H7 (cell line): ENCODE data around the gene AKR1C2. TPM values are rescaled to one million over a fixed set of nuclear protein-coding genes. Genes with fewer than 3 reads are reported as not detected.
A peak's percentile ranks its signal among the peaks of the same experiment; 100 is the strongest.
"Not testable (repeated sequence)": the region's sequence is repeated elsewhere in the genome, so short reads cannot be mapped to it uniquely, and the experiment has no call there.

Source experiments
- DNase-seq: peaks from one replicate; pipeline ENCODE4 v3.0.0; 2012
- H3K27me3 ChIP-seq: 2 replicates; pipeline ENCODE4 v1.6.0; 2011; ENCODE audit warnings: mild to moderate bottlenecking, low read length; ENCODE audit not compliant: control insufficient read depth, insufficient read depth
- H3K36me3 ChIP-seq: replicated peaks from 2 replicates; pipeline ENCODE4 v1.5.1; 2011; ENCODE audit warnings: low read length; ENCODE audit not compliant: control insufficient read depth, insufficient read depth
- H3K4me3 ChIP-seq: 2 replicates; pipeline ENCODE4 v1.5.1; 2011; ENCODE audit warnings: low read depth, mild to moderate bottlenecking, control low read depth, low read length, moderate library complexity; ENCODE audit not compliant: insufficient read depth
- total RNA-seq: library from RNA; depleted of rRNA; stranded (reverse); fragments of >200 nt; shearing (Covaris generic); gene quantifications from 2 replicates; pipeline ENCODE4 v1.2.3, GENCODE V29; 2014

AKR1C2 gene
- total RNA-seq, 1 experiment from 2014 or later, result not detected

- no peaks in the 10 kb centered on the region for H3K27me3 ChIP-seq
- no peak overlapping the region for H3K4me3 ChIP-seq
- H3K36me3 ChIP-seq, result no peaks in the 10 kb centered on the region
- DNase-seq, result no peak
These were observed 18.6 kb downstream of the AKR1C2 start for GRCh38 chr10:4984971-4985594.

- H3K36me3 ChIP-seq, result no peaks in the 10 kb centered on the region
- no peaks in the 10 kb centered on the region for H3K27me3 ChIP-seq
- no peak for DNase-seq
- no peak overlapping the region for H3K4me3 ChIP-seq
These were observed 19.4 kb downstream of the AKR1C2 start for GRCh38 chr10:4984223-4984622.

GRCh38 chr10:4983615-4984216 lies 19.9 kb downstream of the AKR1C2 start:
- no peaks in the 10 kb centered on the region for H3K36me3 ChIP-seq
- no peak for DNase-seq
- H3K4me3 ChIP-seq, result no peak overlapping the region
- H3K27me3 ChIP-seq, result no peaks in the 10 kb centered on the region

- no peaks in the 10 kb centered on the region for H3K27me3 ChIP-seq
- no peak overlapping the region for H3K4me3 ChIP-seq
- no peak for DNase-seq
- H3K36me3 ChIP-seq, result no peaks in the 10 kb centered on the region
These were observed 20.9 kb downstream of the AKR1C2 start for GRCh38 chr10:4982764-4983226.

- DNase-seq, result peak; percentile 47
- no peak overlapping the region for H3K4me3 ChIP-seq
- no peaks in the 10 kb centered on the region for H3K36me3 ChIP-seq
- no peaks in the 10 kb centered on the region for H3K27me3 ChIP-seq
These were observed 21.8 kb downstream of the AKR1C2 start for GRCh38 chr10:4981722-4982471.

GRCh38 chr10:4980793-4981192 lies 22.9 kb downstream of the AKR1C2 start:
- DNase-seq, result no peak
- H3K27me3 ChIP-seq, result no peaks in the 10 kb centered on the region
- H3K36me3 ChIP-seq, result no peaks in the 10 kb centered on the region
- H3K4me3 ChIP-seq, result no peak overlapping the region

- no peak for DNase-seq
- Histone ChIP-seq H3K4me3 (no peak overlapping the region), H3K36me3 (no peaks in the 10 kb centered on the region)
These were observed 24.8 kb downstream of the AKR1C2 start for GRCh38 chr10:4978870-4979269.

GRCh38 chr10:4977025-4977424 lies 26.6 kb downstream of the AKR1C2 start:
- Histone ChIP-seq H3K4me3 (no peak overlapping the region), H3K36me3 (no peaks in the 10 kb centered on the region), H3K27me3 (no peaks in the 10 kb centered on the region)
- no peak for DNase-seq

More at GRCh38 chr10:4978870-4979269, 24.8 kb downstream of the AKR1C2 start:
- no peaks in the 10 kb centered on the region for H3K27me3 ChIP-seq

GRCh38 chr10:4974400-4974799 lies 29.3 kb downstream of the AKR1C2 start:
- H3K4me3 ChIP-seq, DNase-seq, H3K27me3 ChIP-seq, H3K36me3 ChIP-seq: not testable (repeated sequence)

- H3K4me3 ChIP-seq, H3K36me3 ChIP-seq, DNase-seq, H3K27me3 ChIP-seq: not testable (repeated sequence)
These were observed 30.4 kb downstream of the AKR1C2 start for GRCh38 chr10:4973294-4973693.

GRCh38 chr10:4972369-4973142 lies 31.1 kb downstream of the AKR1C2 start:
- H3K36me3 ChIP-seq, H3K4me3 ChIP-seq, H3K27me3 ChIP-seq, DNase-seq: not testable (repeated sequence)

- not testable (repeated sequence) for H3K27me3 ChIP-seq, DNase-seq, H3K4me3 ChIP-seq, H3K36me3 ChIP-seq
These were observed 33.3 kb downstream of the AKR1C2 start for GRCh38 chr10:4970362-4970761.

- not testable (repeated sequence) for H3K4me3 ChIP-seq, DNase-seq, H3K27me3 ChIP-seq, H3K36me3 ChIP-seq
These were observed 34.4 kb downstream of the AKR1C2 start for GRCh38 chr10:4969289-4969688.

GRCh38 chr10:4967189-4967588 lies 36.5 kb downstream of the AKR1C2 start:
- not testable (repeated sequence) for DNase-seq, H3K27me3 ChIP-seq, H3K4me3 ChIP-seq, H3K36me3 ChIP-seq
